Uterus (tissue), 2 donors: Measurements from ENCODE around the gene SSNA1.

Source experiments
- CTCF ChIP-seq, 4 experiments: fragments of 200-600 bp in 2 of 4; fragments of 450-650 bp in 2 of 4; sonication (generic) in 2 of 4; IDR thresholded peaks; one replicate each; pipeline ENCODE4 v1.5.1; 2016 to 2019; ENCODE audit warnings: antibody characterized with exemption in 4 of 4, mild to moderate bottlenecking in 2 of 4, moderate library complexity in 1 of 4
- POLR2A ChIP-seq, 2 donors: fragments of 450-650 bp; IDR thresholded peaks; one replicate each; pipeline ENCODE4 v1.6.1; 2016; ENCODE audit warnings: antibody characterized with exemption in 2 of 2, mild to moderate bottlenecking in 1 of 2, moderate library complexity in 1 of 2

- no peak for TF ChIP-seq CTCF (IDR thresholded peaks at IDR 0.05)
- no peak for TF ChIP-seq POLR2A (IDR thresholded peaks at IDR 0.05)
These were observed 24.0 kb downstream of the SSNA1 start for GRCh38 chr9:137212520-137212919.
